CD8-positive, alpha-beta memory T cell (primary cell): ENCODE results near the gene DNASE1L2. TPM values are rescaled to one million over a fixed set of nuclear protein-coding genes. Genes with fewer than 3 reads are reported as not detected.
A peak's percentile ranks its signal among the peaks of the same experiment; 100 is the strongest.
"Not testable (repeated sequence)": the region's sequence is repeated elsewhere in the genome, so short reads cannot be mapped to it uniquely, and the experiment has no call there.

Source experiments
- CTCF ChIA-PET: fragments of 350-600 bp; sonication (Branson Sonifier 250); formaldehyde crosslinking; loops from one replicate; lab custom pipeline; 2021; ENCODE audit warnings: antibody characterized with exemption; lab: Charles Lee
- POLR2A ChIA-PET: fragments of 350-600 bp; sonication (Branson Sonifier 250); formaldehyde crosslinking; loops from one replicate; lab custom pipeline; 2021; ENCODE audit warnings: antibody characterized with exemption; lab: Charles Lee
- DNase-seq, 5 donors: peaks; one replicate each; pipeline versions ENCODE4 v3.0.0 to v3.0.0-alpha.2; 2020 to 2022; ENCODE audit warnings: mixed read lengths in 1 of 5
- H3K27ac ChIP-seq: one replicate; pipeline ENCODE4 v1.7.0; 2013; ENCODE audit warnings: low read depth, mild to moderate bottlenecking, low read length, moderate library complexity
- H3K27me3 ChIP-seq: 2 replicates; pipeline ENCODE4 v1.7.0; 2013; ENCODE audit warnings: low read length, mild to moderate bottlenecking; ENCODE audit not compliant: insufficient read depth, poor library complexity, severe bottlenecking
- H3K36me3 ChIP-seq: 2 replicates; pipeline ENCODE4 v1.7.0; 2013; ENCODE audit warnings: mild to moderate bottlenecking, low read length, moderate library complexity; ENCODE audit not compliant: insufficient read depth
- H3K4me1 ChIP-seq: 2 replicates; pipeline ENCODE4 v1.7.0; 2013; ENCODE audit warnings: mild to moderate bottlenecking, low read length, moderate library complexity; ENCODE audit not compliant: insufficient read depth
- H3K4me3 ChIP-seq: 2 replicates; pipeline ENCODE4 v1.7.0; 2013; ENCODE audit warnings: mild to moderate bottlenecking, low read length
- H3K9me3 ChIP-seq: 2 replicates; pipeline ENCODE4 v1.7.0; 2013; ENCODE audit warnings: mild to moderate bottlenecking, low read length
- H3K27ac Mint-ChIP-seq, 8 donors: one replicate each; pipeline ENCODE4 v1.8.0; 2020 to 2021; ENCODE audit warnings: mixed read lengths in 8 of 8, mild to moderate bottlenecking in 6 of 8, inconsistent platforms in 3 of 8, moderate library complexity in 3 of 8
- H3K27me3 Mint-ChIP-seq, 2 donors: one replicate each; pipeline ENCODE4 v1.8.0; 2020 to 2021; ENCODE audit warnings: mixed read lengths in 2 of 2, mild to moderate bottlenecking in 1 of 2, moderate library complexity in 1 of 2
- H3K36me3 Mint-ChIP-seq, 3 donors: one replicate each; pipeline ENCODE4 v1.8.0; 2020 to 2021; ENCODE audit warnings: mixed read lengths in 3 of 3, inconsistent platforms in 1 of 3, mild to moderate bottlenecking in 1 of 3
- H3K4me1 Mint-ChIP-seq, 3 donors: one replicate each; pipeline ENCODE4 v1.8.0; 2020 to 2021; ENCODE audit warnings: mixed read lengths in 3 of 3, inconsistent platforms in 1 of 3, mild to moderate bottlenecking in 1 of 3
- H3K4me3 Mint-ChIP-seq, 7 donors: one replicate each; pipeline ENCODE4 v1.8.0; 2020 to 2021; ENCODE audit warnings: mixed read lengths in 7 of 7, mild to moderate bottlenecking in 6 of 7, moderate library complexity in 4 of 7, inconsistent platforms in 2 of 7
- H3K9me3 Mint-ChIP-seq, 5 donors: one replicate each; pipeline ENCODE4 v1.8.0; 2020 to 2022; ENCODE audit warnings: mixed read lengths in 5 of 5, mild to moderate bottlenecking in 3 of 5, moderate library complexity in 2 of 5, inconsistent platforms in 1 of 5
- polyA plus RNA-seq: library from polyadenylated mRNA; unstranded; fragments of 300-500 nt; fragmentation: Illumina TruSeq; gene quantifications from one replicate; pipeline ENCODE4 v1.2.3, GENCODE V29; 2021
- total RNA-seq, 2 experiments: library from RNA; stranded (reverse); gene quantifications; one replicate each; pipeline ENCODE4 v1.2.3, GENCODE V29; 2021

DNASE1L2 gene
- total and polyA plus RNA-seq, 3 experiments from 2014 or later, result 1.4 to 1.5 TPM; not detected in 1

DNA sequence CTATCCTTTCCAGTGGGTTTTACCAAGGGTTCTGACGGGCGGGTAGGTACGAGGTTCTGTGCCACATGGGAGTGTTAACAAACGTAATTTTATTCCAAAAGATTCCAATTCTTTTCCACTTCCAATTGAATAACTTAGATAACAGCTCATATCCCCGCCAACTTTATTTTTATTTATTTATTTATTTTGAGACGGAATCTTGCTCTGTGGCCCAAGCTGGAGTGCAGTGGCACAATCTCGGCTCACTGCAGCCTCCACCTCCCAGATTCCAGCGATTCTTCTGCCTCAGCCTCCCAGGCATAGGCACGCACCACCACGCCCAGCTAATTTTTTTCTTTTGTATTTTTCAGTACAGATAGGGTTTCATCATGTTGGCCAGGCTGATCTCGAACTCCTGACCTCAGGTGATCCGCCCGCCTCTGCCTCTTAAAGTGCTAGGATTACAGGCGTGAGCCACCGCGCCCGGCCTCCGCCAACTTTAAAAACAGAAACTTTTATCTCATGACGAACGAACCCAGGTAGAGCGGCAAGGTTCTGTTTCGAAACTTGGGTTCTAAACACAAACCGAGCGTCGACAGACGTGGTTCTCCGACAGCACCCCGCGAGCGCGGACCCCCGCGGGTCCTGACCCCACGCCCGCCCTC lies 14.5 kb downstream of the DNASE1L2 start:
- Histone ChIP-seq H3K4me1 (peaks cover 8% of the 10 kb centered on the region), H3K4me3 (peak overlapping the region; percentile 65), H3K36me3 (peaks cover 10% of the 10 kb centered on the region), H3K27me3 (no peaks in the 10 kb centered on the region), H3K9me3 (no peaks in the 10 kb centered on the region), H3K27ac (peak overlapping the region; percentile 76)
- H3K36me3 Mint-ChIP-seq, result peaks cover 2 to 35% (median 4%) of the 10 kb centered on the region in 3 donors
- H3K27ac Mint-ChIP-seq, result peak overlapping the region; percentile 82 to 96 (median 90)
- no peaks in the 10 kb centered on the region for H3K9me3 Mint-ChIP-seq
- CTCF ChIA-PET, result interaction anchor here (0.8 to 4.2 kb wide), 8 partner anchors 12 to 246 kb away, joined by 3 to 30 read pairs (median 4); partner anchors contain the start of genes RNPS1, TEDC2 and TRAF7
- DNase-seq, result peak in 1 of 5 donors; percentile 33
- H3K4me3 Mint-ChIP-seq, result peak overlapping the region; percentile 84 to 94 (median 89)
- POLR2A ChIA-PET, result interaction anchor here (0.9 to 1.9 kb wide), 6 partner anchors 18 to 262 kb away, joined by 3 to 13 read pairs (median 6); partner anchors contain the start of genes MLST8, PGP and TRAF7
- no peaks in the 10 kb centered on the region for H3K27me3 Mint-ChIP-seq
- peaks cover 3 to 12% (median 8%) of the 10 kb centered on the region in 3 donors for H3K4me1 Mint-ChIP-seq

DNA sequence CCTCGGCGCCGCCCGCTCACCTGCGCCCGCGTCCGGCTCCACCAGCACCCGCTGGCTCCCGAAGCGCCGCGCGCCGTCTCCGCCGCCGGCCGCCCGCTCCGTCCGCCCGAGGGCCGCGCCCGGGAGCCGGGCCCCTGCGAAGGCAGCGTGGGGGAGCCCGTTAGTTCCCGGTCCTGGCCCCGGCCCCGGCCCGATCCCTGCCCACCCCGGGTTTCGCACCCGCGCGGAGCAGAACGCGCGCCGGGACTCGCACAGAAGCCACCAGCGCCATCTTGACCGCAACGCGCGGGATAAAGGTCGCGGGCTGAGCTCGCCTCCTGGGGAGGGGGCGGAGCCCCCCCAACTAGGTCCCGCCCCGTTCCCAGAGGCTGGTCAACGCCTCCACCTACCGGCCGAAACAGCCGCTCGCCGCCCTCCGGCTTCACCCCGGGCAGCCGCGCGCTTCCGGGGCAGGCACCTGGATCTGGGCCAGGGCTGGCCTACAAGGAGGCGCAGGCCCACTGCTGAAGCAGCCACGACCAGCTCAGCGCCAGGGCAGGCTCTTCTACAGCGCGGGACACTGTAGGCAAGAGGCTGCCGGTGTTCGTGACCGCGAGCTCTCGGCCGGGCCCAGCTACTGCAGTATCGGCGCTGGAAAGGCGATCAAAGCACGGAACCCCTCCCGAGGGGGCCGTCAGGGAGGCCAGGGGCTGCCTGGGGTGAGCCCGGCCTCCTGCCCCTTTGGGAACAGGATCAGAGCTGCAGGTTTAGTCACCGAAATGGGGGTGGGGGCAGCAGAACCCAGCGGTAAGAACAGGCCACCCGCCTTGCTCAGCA lies 15.3 kb downstream of the DNASE1L2 start, which contains the start of gene ECI1:
Gene ECI1, minus strand, starts transcription at position 292 of the 816 bp plus-strand sequence. Its CDS starts 21 bp downstream, at position 271.
- peaks cover 4 to 37% (median 4%) of the 10 kb centered on the region in 3 donors for H3K36me3 Mint-ChIP-seq
- H3K4me1 ChIP-seq, result peaks cover 8% of the 10 kb centered on the region
- peak within 1 kb of the TSS; percentile 76 for H3K27ac ChIP-seq
- H3K9me3 ChIP-seq, result no peaks in the 10 kb centered on the region
- H3K9me3 Mint-ChIP-seq, result no peaks in the 10 kb centered on the region
- ChIA-PET CTCF (interaction anchor here (0.8 to 4.2 kb wide), 14 partner anchors 12 to 247 kb away, joined by 3 to 30 read pairs (median 3); partner anchors contain the start of genes RNPS1, TEDC2 and TRAF7), POLR2A (interaction anchor here (0.7 to 1.9 kb wide), 8 partner anchors 17 to 262 kb away, joined by 3 to 13 read pairs (median 4); partner anchors contain the start of genes CCNF, MLST8, PGP and TRAF7)
- peak within 1 kb of the TSS; percentile 84 to 94 (median 89) for H3K4me3 Mint-ChIP-seq
- DNase-seq, result peak; percentile 65 to 84 (median 74)
- H3K4me1 Mint-ChIP-seq, result peaks cover 3 to 12% (median 8%) of the 10 kb centered on the region in 3 donors
- H3K27me3 Mint-ChIP-seq, result no peaks in the 10 kb centered on the region
- no peaks in the 10 kb centered on the region for H3K27me3 ChIP-seq
- H3K4me3 ChIP-seq, result peak within 1 kb of the TSS; percentile 65
- H3K27ac Mint-ChIP-seq, result peak within 1 kb of the TSS; percentile 87 to 96 (median 92)
- H3K36me3 ChIP-seq, result peaks cover 17% of the 10 kb centered on the region

DNA sequence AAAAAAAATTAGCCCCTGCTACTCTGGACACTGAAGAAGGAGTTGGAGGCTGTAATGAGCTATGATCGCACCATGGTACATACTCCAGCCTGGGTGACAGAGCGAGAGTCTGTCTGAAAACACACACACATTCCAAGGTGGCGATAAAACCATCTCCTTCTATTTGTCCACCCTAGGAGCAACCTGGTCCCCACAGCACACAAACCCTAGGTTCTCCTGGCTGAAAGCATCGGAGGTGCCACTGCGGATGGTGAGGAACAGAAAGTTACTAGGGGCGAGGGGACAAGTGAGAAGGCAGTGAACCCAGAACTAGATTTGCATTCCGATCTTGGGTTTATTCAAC lies 16.5 kb downstream of the DNASE1L2 start:
- H3K4me1 ChIP-seq, result peaks cover 8% of the 10 kb centered on the region
- H3K27ac ChIP-seq, result no peak overlapping the region
- no peak overlapping the region for H3K4me3 ChIP-seq
- peaks cover 29% of the 10 kb centered on the region for H3K36me3 ChIP-seq
- ChIA-PET CTCF (interaction anchor here (1.0 to 4.2 kb wide), 6 partner anchors 25 to 222 kb away, joined by 3 to 30 read pairs (median 4); partner anchors contain the start of gene TBC1D24), POLR2A (interaction anchor here (1.8 kb wide), 1 partner anchor 16 kb away, joined by 8 read pairs; no protein-coding TSS in a partner anchor)
- DNase-seq, result no peak
- peaks cover 4 to 49% (median 5%) of the 10 kb centered on the region in 3 donors for H3K36me3 Mint-ChIP-seq
- peak overlapping the region in 5 of 7 donors; percentile 36 to 87 (median 57) for H3K4me3 Mint-ChIP-seq
- H3K9me3 Mint-ChIP-seq, result no peaks in the 10 kb centered on the region
- H3K9me3 ChIP-seq, result no peaks in the 10 kb centered on the region
- peaks cover 3 to 12% (median 8%) of the 10 kb centered on the region in 3 donors for H3K4me1 Mint-ChIP-seq
- H3K27me3 Mint-ChIP-seq, result no peaks in the 10 kb centered on the region
- H3K27ac Mint-ChIP-seq, result peak overlapping the region in 6 of 8 donors; percentile 23 to 94 (median 78)
- H3K27me3 ChIP-seq, result no peaks in the 10 kb centered on the region

DNA sequence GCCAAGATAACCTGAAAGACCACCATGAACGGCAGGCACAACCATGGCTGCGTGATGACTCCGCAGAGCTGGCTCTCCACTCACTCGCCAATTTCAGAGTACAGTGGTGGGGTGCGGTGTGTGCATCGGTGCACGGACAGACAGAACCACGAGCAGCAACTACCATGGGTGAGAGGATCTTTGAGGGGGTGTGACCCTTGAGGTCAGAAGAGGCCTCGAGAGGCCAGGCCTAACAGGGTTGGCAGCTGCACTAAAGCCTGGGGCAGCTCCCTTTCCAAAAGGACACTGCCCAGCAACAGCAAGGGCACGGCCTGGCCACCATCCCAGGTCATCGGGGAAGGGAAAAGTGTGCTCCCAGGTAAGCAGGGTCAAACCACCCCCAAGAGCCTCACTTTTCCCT lies 17.0 kb downstream of the DNASE1L2 start:
- no peak overlapping the region for H3K27ac ChIP-seq
- CTCF ChIA-PET, result interaction anchor here (4.2 kb wide), 1 partner anchor 59 kb away, joined by 30 read pairs; no protein-coding TSS in a partner anchor

DNA sequence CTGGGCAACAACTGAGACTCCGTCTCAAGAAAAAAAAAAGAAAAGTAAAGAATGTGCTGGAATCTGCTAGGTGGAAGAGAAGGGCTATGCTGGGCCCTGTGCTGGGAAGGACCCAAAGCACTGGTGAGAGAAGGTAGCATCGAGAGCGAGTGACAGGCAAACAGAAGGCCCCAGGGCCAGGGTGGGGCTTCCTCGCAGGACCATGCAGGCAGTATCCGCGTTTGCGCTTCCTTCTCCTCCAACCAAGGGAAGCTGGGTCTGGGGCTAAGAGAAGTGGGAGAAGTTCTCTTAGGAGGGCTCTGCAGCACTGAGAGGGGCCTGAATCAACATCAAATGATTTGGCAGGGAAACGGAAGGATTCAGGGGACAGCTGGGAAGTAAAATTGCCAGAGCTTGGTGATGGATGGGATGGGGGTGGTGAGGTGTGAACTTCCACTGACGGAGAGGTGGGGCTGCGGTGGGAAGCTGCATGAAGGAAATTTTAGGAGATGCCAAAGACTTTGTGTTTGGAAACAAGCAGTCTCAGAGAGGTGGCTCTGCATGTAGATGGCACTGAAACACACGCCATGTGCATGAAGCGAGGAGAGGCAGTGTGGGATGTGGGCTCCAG lies 20.4 kb downstream of the DNASE1L2 start:
- no peaks in the 10 kb centered on the region for H3K9me3 Mint-ChIP-seq
- peak overlapping the region in 4 of 8 donors; percentile 28 to 82 (median 44) for H3K27ac Mint-ChIP-seq
- H3K4me1 ChIP-seq, result no peaks in the 10 kb centered on the region
- H3K27me3 Mint-ChIP-seq, result no peaks in the 10 kb centered on the region
- POLR2A ChIA-PET, result interaction anchor here (0.6 kb wide), 1 partner anchor 102 kb away, joined by 3 read pairs; no protein-coding TSS in a partner anchor
- peak overlapping the region in 2 of 7 donors; percentile 27 to 38 for H3K4me3 Mint-ChIP-seq
- peaks cover 50% of the 10 kb centered on the region for H3K36me3 ChIP-seq
- no peaks in the 10 kb centered on the region for H3K27me3 ChIP-seq
- no peak overlapping the region for H3K4me3 ChIP-seq
- H3K9me3 ChIP-seq, result no peaks in the 10 kb centered on the region
- CTCF ChIA-PET, result no interaction called here
- peaks cover 4 to 82% (median 9%) of the 10 kb centered on the region in 3 donors for H3K36me3 Mint-ChIP-seq
- no peak overlapping the region for H3K27ac ChIP-seq
- no peak for DNase-seq
- peaks cover 0 to 4% (median 0%) of the 10 kb centered on the region in 3 donors for H3K4me1 Mint-ChIP-seq

More for the DNA sequence above, 17.0 kb downstream of the DNASE1L2 start:
- Histone ChIP-seq H3K36me3 (peaks cover 34% of the 10 kb centered on the region), H3K4me1 (peaks cover 8% of the 10 kb centered on the region), H3K27me3 (no peaks in the 10 kb centered on the region), H3K4me3 (no peak overlapping the region), H3K9me3 (no peaks in the 10 kb centered on the region)
- Mint-ChIP-seq H3K4me3 (peak overlapping the region in 3 of 7 donors; percentile 12 to 87 (median 19)), H3K9me3 (no peaks in the 10 kb centered on the region), H3K27me3 (no peaks in the 10 kb centered on the region), H3K4me1 (peaks cover 3 to 12% (median 8%) of the 10 kb centered on the region in 3 donors), H3K27ac (peak overlapping the region in 6 of 8 donors; percentile 21 to 94 (median 78)), H3K36me3 (peaks cover 4 to 54% (median 5%) of the 10 kb centered on the region in 3 donors)
- DNase-seq, result no peak
- POLR2A ChIA-PET, result no interaction called here

GRCh38 chr16:2257726-2258125 lies 21.5 kb downstream of the DNASE1L2 start:
- H3K36me3 ChIP-seq, result peaks cover 61% of the 10 kb centered on the region
- H3K4me1 ChIP-seq, result no peaks in the 10 kb centered on the region
- no peaks in the 10 kb centered on the region for H3K27me3 ChIP-seq
- POLR2A ChIA-PET, result no interaction called here
- DNase-seq, result no peak
- Mint-ChIP-seq H3K27me3 (no peaks in the 10 kb centered on the region), H3K9me3 (no peaks in the 10 kb centered on the region), H3K36me3 (peaks cover 4 to 89% (median 16%) of the 10 kb centered on the region in 3 donors), H3K27ac (peak overlapping the region in 1 of 8 donors; percentile 71), H3K4me1 (no peaks in the 10 kb centered on the region), H3K4me3 (no peak overlapping the region)
- no peaks in the 10 kb centered on the region for H3K9me3 ChIP-seq
- H3K4me3 ChIP-seq, result no peak overlapping the region
- CTCF ChIA-PET, result interaction anchor here (1.3 kb wide), 1 partner anchor 22 kb away, joined by 3 read pairs; the partner anchor contains the start of gene DNASE1L2
- H3K27ac ChIP-seq, result no peak overlapping the region

DNA sequence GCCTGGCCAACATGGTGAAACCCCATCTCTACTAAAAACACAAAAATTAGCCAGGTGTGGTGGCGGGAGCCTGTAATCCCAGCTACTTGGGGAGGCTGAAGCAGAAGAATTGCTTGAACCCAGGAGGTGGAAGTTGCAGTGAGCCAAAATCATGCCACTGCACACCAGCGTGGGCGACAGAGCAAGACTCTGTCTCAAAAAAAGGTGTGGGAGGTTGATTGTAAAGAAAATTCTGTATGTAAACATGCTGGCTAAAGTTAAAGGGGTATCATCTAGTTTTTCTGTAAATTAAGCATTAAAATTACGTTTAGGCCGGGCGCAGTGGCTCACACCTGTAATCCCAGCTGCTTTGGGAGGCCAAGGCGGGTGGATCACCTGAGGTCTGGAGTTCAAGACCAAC lies 22.3 kb downstream of the DNASE1L2 start:
- H3K9me3 Mint-ChIP-seq, H3K9me3 ChIP-seq, H3K27me3 Mint-ChIP-seq, DNase-seq, H3K27ac ChIP-seq, POLR2A ChIA-PET, H3K27me3 ChIP-seq, H3K4me3 ChIP-seq, H3K4me1 Mint-ChIP-seq, H3K27ac Mint-ChIP-seq, H3K4me1 ChIP-seq: not testable (repeated sequence)
- peaks cover 69% of the 10 kb centered on the region for H3K36me3 ChIP-seq
- Mint-ChIP-seq H3K4me3 (peak overlapping the region in 1 of 7 donors; percentile 30), H3K36me3 (peaks cover 0 to 91% (median 15%) of the 10 kb centered on the region in 3 donors)
- CTCF ChIA-PET, result interaction anchor here (1.3 kb wide), 1 partner anchor 22 kb away, joined by 3 read pairs; the partner anchor contains the start of gene DNASE1L2
